Activated CD8-positive, alpha-beta memory T cell treated with anti-CD3 and anti-CD28 coated beads, Interleukin-2, amount 50 U/mL, for 48 hours (primary cell): ENCODE measurements around the gene MMP27.
"Not testable (repeated sequence)": the region's sequence is repeated elsewhere in the genome, so short reads cannot be mapped to it uniquely, and the experiment has no call there.

Experiments used
- DNase-seq: peaks from one replicate; pipeline ENCODE4 v3.0.0-alpha.2; 2020

Gene MMP27, protein sequence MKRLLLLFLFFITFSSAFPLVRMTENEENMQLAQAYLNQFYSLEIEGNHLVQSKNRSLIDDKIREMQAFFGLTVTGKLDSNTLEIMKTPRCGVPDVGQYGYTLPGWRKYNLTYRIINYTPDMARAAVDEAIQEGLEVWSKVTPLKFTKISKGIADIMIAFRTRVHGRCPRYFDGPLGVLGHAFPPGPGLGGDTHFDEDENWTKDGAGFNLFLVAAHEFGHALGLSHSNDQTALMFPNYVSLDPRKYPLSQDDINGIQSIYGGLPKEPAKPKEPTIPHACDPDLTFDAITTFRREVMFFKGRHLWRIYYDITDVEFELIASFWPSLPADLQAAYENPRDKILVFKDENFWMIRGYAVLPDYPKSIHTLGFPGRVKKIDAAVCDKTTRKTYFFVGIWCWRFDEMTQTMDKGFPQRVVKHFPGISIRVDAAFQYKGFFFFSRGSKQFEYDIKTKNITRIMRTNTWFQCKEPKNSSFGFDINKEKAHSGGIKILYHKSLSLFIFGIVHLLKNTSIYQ

GRCh38 chr11:102705626-102706025 is at the start of gene MMP27:
MMP27 (minus strand) TSS chr11:102705769; CDS start chr11:102705714, 55 bp downstream.
- no peak for DNase-seq

- DNase-seq: no peak
Measured at GRCh38 chr11:102753267-102753666, 47.7 kb upstream of the MMP27 start.

- DNase-seq: no peak
Measured at GRCh38 chr11:102751673-102752072, 46.1 kb upstream of the MMP27 start.

- DNase-seq: no peak
Measured at GRCh38 chr11:102749101-102749722, 43.6 kb upstream of the MMP27 start.

DNA sequence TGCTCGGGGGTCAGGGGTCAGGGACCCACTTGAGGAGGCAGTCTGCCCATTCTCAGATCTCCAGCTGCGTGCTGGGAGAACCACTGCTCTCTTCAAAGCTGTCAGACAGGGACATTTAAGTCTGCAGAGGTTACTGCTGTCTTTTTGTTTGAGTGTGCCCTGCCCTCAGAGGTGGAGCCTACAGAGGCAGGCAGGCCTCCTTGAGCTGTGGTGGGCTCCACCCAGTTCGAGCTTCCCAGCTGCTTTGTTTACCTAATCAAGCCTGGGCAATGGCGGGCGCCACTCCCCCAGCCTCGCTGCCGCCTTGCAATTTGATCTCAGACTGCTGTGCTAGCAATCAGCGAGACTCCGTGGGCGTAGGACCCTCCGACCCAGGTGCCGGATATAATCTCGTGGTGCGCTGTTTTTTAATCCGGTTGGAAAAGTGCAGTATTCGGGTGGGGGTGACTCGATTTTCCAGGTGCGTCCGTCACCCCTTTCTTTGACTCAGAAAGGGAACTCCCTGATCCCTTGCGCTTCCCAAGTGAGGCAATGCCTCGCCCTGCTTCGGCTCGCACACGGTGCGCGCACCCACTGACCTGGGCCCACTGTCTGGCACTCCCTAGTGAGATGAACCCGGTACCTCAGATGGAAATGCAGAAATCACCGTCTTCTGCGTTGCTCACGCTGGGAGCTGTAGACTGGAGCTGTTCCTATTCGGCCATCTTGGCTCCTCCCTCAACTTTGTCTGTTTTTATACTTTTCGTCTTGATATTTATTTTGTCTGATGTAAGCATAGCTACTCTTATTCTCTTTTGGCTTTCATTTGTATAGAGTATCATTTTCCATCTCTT is 41.4 kb upstream of the MMP27 start:
- not testable (repeated sequence) for DNase-seq

GRCh38 chr11:102734650-102735049 is 29.1 kb upstream of the MMP27 start:
- no peak for DNase-seq

GRCh38 chr11:102733232-102733875 is 27.8 kb upstream of the MMP27 start:
- DNase-seq: peak; percentile 84

DNA sequence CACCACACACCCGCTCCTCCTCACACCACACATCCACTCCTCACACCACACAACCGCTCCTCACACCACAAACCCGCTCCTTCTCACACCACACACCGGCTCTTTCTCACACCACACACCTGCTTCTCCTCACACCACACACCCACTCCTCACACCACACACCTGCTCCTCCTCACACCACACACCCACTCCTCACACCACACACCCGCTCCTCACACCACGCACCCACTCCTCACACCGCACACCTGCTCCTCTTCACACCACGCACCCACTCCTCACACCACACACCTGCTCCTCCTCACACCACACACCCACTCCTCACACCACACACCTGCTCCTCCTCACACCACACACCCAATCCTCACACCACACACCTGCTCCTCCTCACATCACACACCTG is 25.4 kb upstream of the MMP27 start:
- not testable (repeated sequence) for DNase-seq

DNA sequence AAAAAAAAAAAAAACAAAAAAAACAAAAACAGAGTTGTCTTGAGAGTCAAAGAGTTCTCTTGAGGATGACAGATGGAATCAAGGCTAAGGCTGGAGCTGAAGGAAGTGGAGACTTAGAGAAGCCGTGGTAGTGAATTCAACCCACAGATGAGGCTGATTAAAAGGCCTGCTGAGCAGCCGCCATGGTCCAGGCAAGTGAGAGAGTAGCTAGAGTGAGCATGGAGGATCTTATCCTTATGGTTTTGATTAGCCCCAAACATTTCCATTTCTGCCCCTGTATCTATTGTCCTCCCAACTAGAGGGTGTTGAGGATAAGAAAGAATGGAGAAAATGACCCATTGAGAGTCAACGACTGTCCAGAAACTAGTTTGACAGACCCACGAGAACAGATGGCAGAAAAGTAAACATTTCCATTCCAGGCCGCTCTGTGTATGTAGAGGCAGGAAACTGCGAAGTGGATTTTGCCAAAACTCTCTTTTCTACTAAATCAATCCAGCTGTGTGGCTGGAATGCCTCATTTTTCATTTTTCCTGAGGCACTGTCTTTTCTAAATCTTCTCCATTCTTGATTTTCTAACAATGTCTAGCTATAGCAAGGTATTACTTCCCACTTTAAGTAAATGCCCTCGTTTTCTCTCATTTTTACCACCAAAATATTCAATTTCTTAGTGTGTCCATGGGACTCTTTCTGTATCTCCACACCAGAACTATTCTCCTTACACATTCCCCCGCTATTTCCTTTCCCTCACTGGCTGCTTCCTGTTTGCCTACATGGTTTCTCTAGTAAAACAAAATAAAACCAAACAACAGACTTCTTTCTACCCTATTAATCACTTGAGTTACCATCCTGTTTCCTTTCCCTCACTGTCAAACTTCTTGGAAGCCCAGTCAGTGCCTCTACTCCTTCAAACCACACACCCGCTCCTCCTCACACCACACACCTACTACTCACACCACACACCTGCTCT is 24.6 kb upstream of the MMP27 start:
- no peak for DNase-seq

DNA sequence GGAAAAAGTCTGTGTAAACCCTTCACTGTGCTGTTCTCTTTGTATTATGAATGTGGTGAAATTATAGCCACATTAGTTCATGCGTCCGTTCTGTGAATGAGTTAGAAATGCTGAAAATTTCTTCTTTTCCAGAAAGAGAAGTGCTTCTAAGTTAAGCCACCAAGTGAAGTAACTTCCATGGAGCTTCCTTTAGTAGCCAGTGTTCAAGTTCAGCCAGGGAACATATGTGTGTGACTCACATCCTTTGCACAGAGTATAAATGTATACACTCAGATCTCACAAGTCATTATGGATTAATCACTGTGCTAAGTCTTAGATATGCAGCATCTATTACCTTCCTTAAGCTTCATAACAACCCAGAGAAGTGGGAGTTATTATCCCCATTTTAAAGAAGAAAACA is 22.3 kb upstream of the MMP27 start:
- no peak for DNase-seq

DNA sequence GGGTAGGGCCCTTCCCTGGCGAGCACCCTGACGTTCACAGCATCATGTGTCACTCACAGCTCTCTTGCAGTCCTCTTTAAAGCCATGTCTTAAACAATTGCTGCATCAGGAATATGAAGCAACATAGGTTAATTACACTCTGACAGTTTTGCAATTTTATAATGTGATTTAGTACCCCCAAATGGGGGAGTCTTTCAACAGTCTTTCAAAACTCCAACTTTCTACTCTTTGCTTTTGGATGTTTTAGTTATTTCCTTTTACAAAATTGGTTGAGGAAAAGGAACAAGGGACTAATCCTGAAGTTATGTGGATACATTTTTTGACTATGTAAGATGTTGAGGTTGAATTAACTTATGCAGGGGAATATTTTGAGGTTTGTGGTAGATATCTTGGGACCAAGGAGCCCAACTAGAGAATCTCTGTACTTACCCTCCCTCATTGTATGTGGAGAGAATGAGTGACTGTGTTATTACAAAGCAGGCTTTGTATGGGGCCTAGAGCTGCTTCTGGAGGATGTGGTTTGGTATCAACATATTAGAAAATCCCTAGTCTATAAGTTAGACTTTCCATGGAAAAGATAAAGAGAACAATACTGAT is 19.4 kb upstream of the MMP27 start, which contains the start of gene MMP8:
Gene MMP8 (minus strand): TSS at position 51 of the 597 bp plus-strand sequence. CDS start 99 bp downstream, outside the sequence.
- DNase-seq: no peak

DNA sequence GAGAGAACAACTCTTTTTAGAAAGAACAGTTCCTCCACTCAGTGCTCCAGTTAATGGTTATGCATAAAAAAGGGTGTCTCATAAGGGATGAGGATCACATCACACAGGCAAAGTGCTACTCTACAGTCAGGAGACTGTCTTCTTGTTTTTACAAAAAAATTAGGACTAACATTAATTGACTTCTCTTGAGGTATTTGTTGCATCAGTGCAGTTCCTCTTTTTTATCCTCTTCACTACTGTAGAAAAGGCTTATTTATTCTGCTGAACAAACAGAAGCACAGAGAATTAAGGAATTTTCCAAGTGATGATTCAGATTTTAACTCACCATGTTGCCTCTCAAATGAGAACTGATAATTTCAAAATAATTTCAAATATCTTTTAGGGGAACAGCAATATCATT is 17.3 kb upstream of the MMP27 start:
- DNase-seq: no peak

DNA sequence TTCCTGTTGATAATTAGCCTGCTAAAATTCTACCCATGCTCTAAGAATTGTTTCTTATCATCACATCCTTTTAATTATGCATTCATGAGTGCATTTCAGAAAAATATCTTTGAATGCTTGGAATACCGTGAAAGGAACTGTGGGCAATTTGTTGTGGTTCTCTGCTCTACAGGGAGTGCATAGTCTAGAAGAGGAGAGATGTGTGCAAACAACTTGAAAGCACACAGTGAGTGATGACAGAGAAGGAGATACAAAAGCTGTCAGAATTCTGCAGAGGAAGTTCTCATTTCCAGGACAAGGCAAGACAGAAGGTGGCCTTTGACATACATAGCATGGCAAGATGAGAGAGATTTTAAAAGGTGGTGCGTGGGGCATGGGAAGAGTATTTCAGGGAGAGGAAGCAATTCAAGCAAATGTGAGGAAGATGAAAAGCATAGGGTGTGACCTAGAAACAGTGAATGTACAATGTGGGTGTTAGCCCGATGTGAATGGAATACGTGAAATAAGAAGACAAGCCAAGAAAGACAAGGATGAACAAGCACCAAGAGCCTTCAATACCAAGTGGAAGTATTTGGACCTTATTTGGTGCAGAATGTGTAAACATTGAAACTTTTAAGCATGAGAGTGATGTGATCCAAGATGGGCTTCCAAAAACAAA is 14.2 kb upstream of the MMP27 start:
- no peak for DNase-seq

GRCh38 chr11:102717280-102717679 is 11.7 kb upstream of the MMP27 start:
- DNase-seq: no peak

DNA sequence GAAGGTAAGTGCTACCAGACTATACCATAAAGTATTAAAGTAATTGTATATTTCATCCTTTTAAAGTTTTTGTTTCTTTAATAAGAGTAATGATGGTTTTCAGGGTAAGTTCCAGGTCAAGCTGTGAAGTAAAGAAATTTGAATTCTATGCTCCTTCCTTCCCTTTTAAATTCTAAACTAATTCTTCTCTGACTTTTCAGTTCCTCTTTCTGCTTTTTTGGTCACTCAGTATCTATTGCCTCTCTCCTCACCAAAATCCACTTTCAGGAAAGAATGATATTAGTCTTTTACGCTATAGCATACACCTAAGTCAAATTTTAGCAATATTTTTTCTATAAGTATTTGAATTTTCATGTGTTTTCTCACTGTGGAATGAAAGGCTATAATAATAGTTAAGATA is 11.0 kb upstream of the MMP27 start:
- DNase-seq: no peak

- no peak for DNase-seq
Measured at GRCh38 chr11:102712137-102712536, 6.6 kb upstream of the MMP27 start.

DNA sequence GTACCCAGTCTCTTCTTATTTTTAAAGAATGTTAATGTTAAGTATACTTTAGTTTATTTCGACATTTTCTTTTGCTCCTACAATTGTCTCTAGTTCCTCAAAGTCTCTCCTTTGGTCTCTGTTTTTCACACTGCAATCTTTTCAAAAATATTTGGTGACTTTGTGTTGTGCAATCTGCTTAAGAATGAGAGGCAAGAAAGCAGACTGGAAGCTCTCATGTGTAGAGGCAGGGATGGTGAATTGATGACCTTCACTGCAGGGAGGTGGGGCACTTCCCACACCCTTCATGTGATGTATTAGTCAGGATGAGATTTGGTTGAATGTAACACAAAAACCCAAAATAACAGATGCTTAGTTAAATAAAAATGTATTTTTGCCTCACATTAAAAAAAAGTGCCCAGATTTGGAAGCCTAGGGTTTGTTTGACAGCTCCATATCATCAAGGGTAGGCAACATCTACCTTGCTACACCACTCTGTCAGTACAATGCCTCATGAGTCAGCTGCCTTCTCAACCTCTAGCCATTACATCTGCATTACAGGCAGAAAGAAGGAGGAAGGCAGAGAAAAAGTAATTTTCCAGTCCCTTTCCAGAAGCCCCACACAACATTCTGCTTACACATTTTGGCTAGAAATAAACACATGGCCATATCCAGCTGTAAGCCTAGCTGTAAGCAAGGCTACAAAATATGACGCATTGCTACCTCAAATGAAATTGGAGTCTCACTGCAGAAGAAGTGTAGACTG is 3.8 kb upstream of the MMP27 start:
- DNase-seq: no peak

DNA sequence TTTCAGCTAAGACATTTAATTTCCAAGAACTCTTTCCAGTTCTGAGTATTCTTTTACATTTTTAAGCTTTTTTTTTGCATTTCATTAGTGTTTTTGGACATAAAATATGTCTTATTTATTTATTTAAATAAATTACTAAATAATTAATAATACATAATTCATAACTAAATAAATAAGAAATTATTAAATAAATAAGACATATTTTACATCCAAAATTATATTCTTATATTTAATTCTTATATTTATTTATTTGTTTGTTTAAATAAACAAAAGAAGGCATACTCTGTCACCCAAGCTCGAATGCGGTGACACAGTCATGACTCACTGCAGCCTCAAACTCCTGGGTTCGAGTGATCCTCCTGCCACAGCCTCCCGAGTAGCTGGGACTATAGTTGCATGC is 3.1 kb upstream of the MMP27 start:
- no peak for DNase-seq

DNA sequence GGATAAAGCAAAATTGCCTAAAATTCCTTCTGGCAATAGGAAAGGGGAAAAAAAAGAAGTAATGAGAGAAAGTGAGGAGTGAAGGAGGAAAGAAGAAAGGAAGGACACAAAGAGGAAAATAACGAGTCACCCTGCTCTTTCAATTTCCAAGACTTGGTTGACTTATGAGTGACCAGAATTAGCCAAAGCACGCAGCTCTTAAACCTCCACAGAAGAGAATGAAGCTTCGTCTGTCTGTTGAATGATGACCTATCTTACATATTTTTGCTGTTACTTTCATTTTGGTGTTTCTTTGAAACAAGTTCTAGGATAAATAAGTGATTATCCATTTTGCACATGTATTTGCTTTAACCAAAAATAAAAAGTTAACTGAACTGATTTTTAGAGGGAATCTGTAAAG is 728 bp downstream of the MMP27 start:
- DNase-seq: no peak
